Hindlimb muscle (tissue), 1 donor: ENCODE results near the gene CIT. TPM values are rescaled to one million over a fixed set of nuclear protein-coding genes. Genes with fewer than 3 reads are reported as not detected.

Source experiments
- DNase-seq: peaks from one replicate; pipeline ENCODE4 v3.0.0-alpha.2; 2013
- polyA plus RNA-seq: library from polyadenylated mRNA; unstranded; fragments of 120-200 nt; gene quantifications from one replicate; pipeline ENCODE4 v1.2.1, GENCODE V29; 2013; ENCODE audit not compliant: insufficient read length

Gene CIT
- polyA plus RNA-seq, 1 donor = 7.7 TPM

GRCh38 chr12:119803381-119803791, 73.7 kb downstream of the CIT start:
- peak; percentile 65 for DNase-seq

GRCh38 chr12:119802472-119802871, 74.6 kb downstream of the CIT start:
- DNase-seq = peak; percentile 38

- DNase-seq = no peak
Observed at GRCh38 chr12:119797090-119797489, 80.0 kb downstream of the CIT start.

- no peak for DNase-seq
Observed at GRCh38 chr12:119796292-119796691, 80.8 kb downstream of the CIT start.

- no peak for DNase-seq
Observed at GRCh38 chr12:119791453-119791852, 85.7 kb downstream of the CIT start.

- DNase-seq = no peak
Observed at GRCh38 chr12:119788786-119789185, 88.3 kb downstream of the CIT start.

- DNase-seq = no peak
Observed at GRCh38 chr12:119786539-119786938, 90.6 kb downstream of the CIT start.

GRCh38 chr12:119784673-119785072, 92.4 kb downstream of the CIT start:
- no peak for DNase-seq

GRCh38 chr12:119783787-119784186, 93.3 kb downstream of the CIT start:
- DNase-seq = no peak

GRCh38 chr12:119781804-119782203, 95.3 kb downstream of the CIT start:
- DNase-seq = no peak

GRCh38 chr12:119780786-119781434, 96.2 kb downstream of the CIT start:
- peak; percentile 24 for DNase-seq

GRCh38 chr12:119775246-119775895, 101.7 kb downstream of the CIT start:
- no peak for DNase-seq

- no peak for DNase-seq
Observed at GRCh38 chr12:119772431-119772830, 104.7 kb downstream of the CIT start.

- no peak for DNase-seq
Observed at GRCh38 chr12:119770146-119770545, 107.0 kb downstream of the CIT start.

GRCh38 chr12:119762619-119763018, 114.5 kb downstream of the CIT start:
- DNase-seq = no peak

- DNase-seq = no peak
Observed at GRCh38 chr12:119758722-119759121, 118.4 kb downstream of the CIT start.

- DNase-seq = no peak
Observed at GRCh38 chr12:119758234-119758633, 118.9 kb downstream of the CIT start.

- DNase-seq = no peak
Observed at GRCh38 chr12:119751961-119752360, 125.2 kb downstream of the CIT start.

- no peak for DNase-seq
Observed at GRCh38 chr12:119749666-119750065, 127.5 kb downstream of the CIT start.

GRCh38 chr12:119748497-119748896, 128.6 kb downstream of the CIT start:
- DNase-seq = no peak

GRCh38 chr12:119746169-119746568, 131.0 kb downstream of the CIT start:
- DNase-seq = no peak

- no peak for DNase-seq
Observed at GRCh38 chr12:119744900-119745606, 132.1 kb downstream of the CIT start.

- DNase-seq = no peak
Observed at GRCh38 chr12:119742700-119743099, 134.4 kb downstream of the CIT start.

- DNase-seq = no peak
Observed at GRCh38 chr12:119740830-119741229, 136.3 kb downstream of the CIT start.
